Thyroid gland (tissue), 4 donors: ENCODE results near the gene DHRS7B. TPM values are rescaled to one million over a fixed set of nuclear protein-coding genes. Genes with fewer than 3 reads are reported as not detected.
"Not testable (repeated sequence)": the region's sequence is repeated elsewhere in the genome, so short reads cannot be mapped to it uniquely, and the experiment has no call there.

Source experiments
- DNase-seq, 2 donors: peaks; one replicate each; pipeline ENCODE4 v3.0.0-alpha.2; 2019
- H3K27ac ChIP-seq, 3 donors: fragments of 200-600 bp; sonication (generic); 1 replicate in 2 of 3; 2 replicates in 1 of 3; pipeline ENCODE4 v1.5.1; 2016 to 2019; ENCODE audit warnings: mild to moderate bottlenecking in 1 of 3, moderate library complexity in 1 of 3
- H3K27me3 ChIP-seq: fragments of 200-600 bp; sonication (generic); one replicate; pipeline ENCODE4 v1.5.1; 2019
- H3K36me3 ChIP-seq, 2 donors: fragments of 200-600 bp; sonication (generic); one replicate each; pipeline ENCODE4 v1.5.1; 2016 to 2019
- H3K4me1 ChIP-seq, 2 donors: fragments of 200-600 bp; sonication (generic); one replicate each; pipeline ENCODE4 v1.5.1; 2017 to 2019
- H3K4me3 ChIP-seq, 3 donors: fragments of 200-600 bp; sonication (generic); replicated peaks in 1 of 3; 1 replicate in 2 of 3; 2 replicates in 1 of 3; pipeline ENCODE4 v1.5.1; 2016; ENCODE audit warnings: mild to moderate bottlenecking in 1 of 3
- H3K9me3 ChIP-seq: fragments of 200-600 bp; sonication (generic); one replicate; pipeline ENCODE4 v1.5.1; 2017
- CTCF ChIP-seq, 6 experiments: fragments of 200-600 bp in 3 of 6; fragments of 450-650 bp in 3 of 6; sonication (generic) in 3 of 6; IDR thresholded peaks; one replicate each; pipeline ENCODE4 v1.5.1; 2016 to 2019; ENCODE audit warnings: antibody characterized with exemption in 6 of 6, mild to moderate bottlenecking in 2 of 6, inconsistent platforms in 1 of 6, moderate library complexity in 1 of 6
- POLR2A ChIP-seq, 2 donors: fragments of 450-650 bp; IDR thresholded peaks; one replicate each; pipeline ENCODE4 v1.6.1; 2017; ENCODE audit warnings: antibody characterized with exemption in 2 of 2, mild to moderate bottlenecking in 2 of 2, moderate library complexity in 1 of 2
- WGBS, 2 donors: methylation state at CpG; one replicate each; pipeline ENCODE4 v1.1.5; 2017; 5-methylcytosine and 5-hydroxymethylcytosine counted together
- intact Hi-C: fragments of 100-400 bp; cut with DNase I; formaldehyde crosslinking; loops from one replicate; pipeline ENCODE4 v1.15.1; 2023
- total RNA-seq, 4 donors: library from RNA; depleted of rRNA; stranded (reverse); fragments of >200 nt; gene quantifications; one replicate each; pipeline ENCODE4 v1.2.3, GENCODE V29; 2016

The DHRS7B gene
- total RNA-seq, 4 donors from 2014 or later: 34.1 to 74.1 (median 57.1) TPM

GRCh38 chr17:21185061-21185460, 58.3 kb downstream of the DHRS7B start:
- no peaks in the 10 kb centered on the region for H3K4me1 ChIP-seq
- DNase-seq: no peak
- 95 to 96% methylated on average over 1 of the region's 1 CpG for WGBS, 2 donors
- H3K36me3 ChIP-seq: peaks cover 8 to 17% of the 10 kb centered on the region in 2 donors
- H3K9me3 ChIP-seq: no peaks in the 10 kb centered on the region
- H3K27ac ChIP-seq: no peak overlapping the region
- no peaks in the 10 kb centered on the region for H3K27me3 ChIP-seq
- TF ChIP-seq POLR2A (IDR thresholded peaks at IDR 0.05) (no peak), CTCF (IDR thresholded peaks at IDR 0.05) (no peak)
- H3K4me3 ChIP-seq: no peak overlapping the region
- intact Hi-C loops: no loop called here

GRCh38 chr17:21186399-21187187, 59.8 kb downstream of the DHRS7B start:
- intact Hi-C loops: no loop called here
- H3K9me3 ChIP-seq: no peaks in the 10 kb centered on the region
- no peak overlapping the region for H3K4me3 ChIP-seq
- H3K27me3 ChIP-seq: no peaks in the 10 kb centered on the region
- WGBS, 2 donors: 81 to 90% methylated on average over 6 of the region's 6 CpGs
- no peaks in the 10 kb centered on the region for H3K4me1 ChIP-seq
- peak overlapping the region in 2 of 3 donors; percentile 26 to 45 for H3K27ac ChIP-seq
- no peak for DNase-seq
- TF ChIP-seq POLR2A (IDR thresholded peaks at IDR 0.05) (no peak), CTCF (IDR thresholded peaks at IDR 0.05) (no peak)
- peaks cover 8 to 17% of the 10 kb centered on the region in 2 donors for H3K36me3 ChIP-seq

- WGBS, 2 donors: 93% methylated on average over 3 of the region's 4 CpGs; no CpG with 5 or more reads in 1 of the 2 donors
- Histone ChIP-seq H3K4me1 (peaks cover 5% of the 10 kb centered on the region in 2 donors), H3K4me3 (no peak overlapping the region), H3K27ac (no peak overlapping the region), H3K27me3 (no peaks in the 10 kb centered on the region), H3K36me3 (peaks cover 6 to 10% of the 10 kb centered on the region in 2 donors), H3K9me3 (no peaks in the 10 kb centered on the region)
- no peak for TF ChIP-seq CTCF (IDR thresholded peaks at IDR 0.05)
- no peak for TF ChIP-seq POLR2A (IDR thresholded peaks at IDR 0.05)
- intact Hi-C loops: no loop called here
- DNase-seq: no peak
Measured at GRCh38 chr17:21189361-21189760, 62.6 kb downstream of the DHRS7B start.

- Histone ChIP-seq H3K4me1 (peaks cover 12 to 13% of the 10 kb centered on the region in 2 donors), H3K27ac (no peak overlapping the region), H3K4me3 (no peak overlapping the region), H3K9me3 (no peaks in the 10 kb centered on the region), H3K36me3 (peaks cover 2 to 3% of the 10 kb centered on the region in 2 donors), H3K27me3 (no peaks in the 10 kb centered on the region)
- TF ChIP-seq POLR2A (IDR thresholded peaks at IDR 0.05): no peak
- TF ChIP-seq CTCF (IDR thresholded peaks at IDR 0.05): no peak
- 95% methylated on average over 6 of the region's 6 CpGs for WGBS, 2 donors
- intact Hi-C loops: no loop called here
- no peak for DNase-seq
Measured at GRCh38 chr17:21190078-21190477, 63.3 kb downstream of the DHRS7B start.

- Histone ChIP-seq H3K9me3 (no peaks in the 10 kb centered on the region), H3K27me3 (no peaks in the 10 kb centered on the region), H3K36me3 (no peaks in the 10 kb centered on the region), H3K27ac (no peak overlapping the region), H3K4me1 (peaks cover 28 to 29% of the 10 kb centered on the region in 2 donors), H3K4me3 (no peak overlapping the region)
- 57 to 77% methylated on average over 2 of the region's 2 CpGs for WGBS, 2 donors
- no peak for TF ChIP-seq POLR2A (IDR thresholded peaks at IDR 0.05)
- TF ChIP-seq CTCF (IDR thresholded peaks at IDR 0.05): no peak
- intact Hi-C loops: no loop called here
- no peak for DNase-seq
Measured at GRCh38 chr17:21191698-21192097, 64.9 kb downstream of the DHRS7B start.

- H3K9me3 ChIP-seq, H3K36me3 ChIP-seq, intact Hi-C loops, H3K27ac ChIP-seq, H3K4me3 ChIP-seq, H3K27me3 ChIP-seq, DNase-seq: not testable (repeated sequence)
- peaks cover 32% of the 10 kb centered on the region in 2 donors for H3K4me1 ChIP-seq
- WGBS, 2 donors: 92 to 100% methylated on average over 6 to 7 of the region's 7 CpGs
Measured at GRCh38 chr17:21192414-21192813, 65.7 kb downstream of the DHRS7B start.
